H9 (cell line): ENCODE measurements around the gene DNAI7. TPM values are rescaled to one million over a fixed set of nuclear protein-coding genes. Genes with fewer than 3 reads are reported as not detected.

Experiments used
- DNase-seq: peaks from one replicate; pipeline ENCODE4 v3.0.0-alpha.2; 2017
- H2AFZ ChIP-seq: one replicate; pipeline ENCODE4 v1.6.1; 2013; ENCODE audit warnings: mild to moderate bottlenecking, low read length, control low read depth, moderate library complexity
- H2AK5ac ChIP-seq: 2 replicates; pipeline ENCODE4 v1.6.1; 2013; ENCODE audit warnings: low read length, control low read depth, mixed read lengths; ENCODE audit not compliant: insufficient read length
- H2BK120ac ChIP-seq: one replicate; pipeline ENCODE4 v1.6.1; 2013; ENCODE audit warnings: low read depth, mild to moderate bottlenecking, low read length, control low read depth, inconsistent platforms; ENCODE audit not compliant: poor library complexity, severe bottlenecking
- H2BK12ac ChIP-seq: 2 replicates; pipeline ENCODE4 v1.6.1; 2013; ENCODE audit warnings: low read length, control low read depth, mixed read lengths, low read depth; ENCODE audit not compliant: insufficient read length
- H2BK15ac ChIP-seq: 2 replicates; pipeline ENCODE4 v1.6.1; 2013; ENCODE audit warnings: low read depth, low read length, control low read depth
- H2BK20ac ChIP-seq: one replicate; pipeline ENCODE4 v1.6.1; 2013; ENCODE audit warnings: low read depth, mild to moderate bottlenecking, low read length, control low read depth, inconsistent platforms; ENCODE audit not compliant: poor library complexity, severe bottlenecking
- H2BK5ac ChIP-seq: 2 replicates; pipeline ENCODE4 v1.6.1; 2013; ENCODE audit warnings: low read length, control low read depth, mixed read lengths; ENCODE audit not compliant: insufficient read length
- H3K14ac ChIP-seq: 2 replicates; pipeline ENCODE4 v1.6.1; 2013; ENCODE audit warnings: low read length, control low read depth; ENCODE audit not compliant: insufficient read depth
- H3K18ac ChIP-seq: 2 replicates; pipeline ENCODE4 v1.6.1; 2013; ENCODE audit warnings: low read depth, mild to moderate bottlenecking, mixed read lengths, low read length, control low read depth; ENCODE audit not compliant: insufficient read length
- H3K23ac ChIP-seq: 2 replicates; pipeline ENCODE4 v1.6.1; 2013; ENCODE audit warnings: low read length, control low read depth, mixed read lengths, low read depth; ENCODE audit not compliant: insufficient read length
- H3K23me2 ChIP-seq: 2 replicates; pipeline ENCODE4 v1.6.1; 2013; ENCODE audit warnings: low read depth, mild to moderate bottlenecking, mixed read lengths, low read length, control low read depth; ENCODE audit not compliant: insufficient read length, poor library complexity, severe bottlenecking
- H3K27ac ChIP-seq: 2 replicates; pipeline ENCODE4 v1.5.1; 2013; ENCODE audit warnings: low read length, control low read depth, mixed read lengths, low read depth; ENCODE audit not compliant: insufficient read length
- H3K27me3 ChIP-seq: 2 replicates; pipeline ENCODE4 v1.6.1; 2013; ENCODE audit warnings: low read length, control low read depth, inconsistent platforms; ENCODE audit not compliant: insufficient read depth
- H3K4ac ChIP-seq: 2 replicates; pipeline ENCODE4 v1.6.1; 2013; ENCODE audit warnings: low read depth, mild to moderate bottlenecking, control low read depth, inconsistent platforms, low read length, moderate library complexity
- H3K4me1 ChIP-seq: 2 replicates; pipeline ENCODE4 v1.6.1; 2013; ENCODE audit warnings: low read length, control low read depth, inconsistent platforms; ENCODE audit not compliant: insufficient read depth
- H3K4me2 ChIP-seq: 2 replicates; pipeline ENCODE4 v1.6.1; 2013; ENCODE audit warnings: low read length, control low read depth, mixed read lengths; ENCODE audit not compliant: insufficient read length, insufficient read depth
- H3K56ac ChIP-seq: 2 replicates; pipeline ENCODE4 v1.6.1; 2013; ENCODE audit warnings: low read depth, mild to moderate bottlenecking, mixed read lengths, low read length, control low read depth; ENCODE audit not compliant: insufficient read length
- H3K79me1 ChIP-seq: 2 replicates; pipeline ENCODE4 v1.6.1; 2013; ENCODE audit warnings: low read depth, mild to moderate bottlenecking, moderate library complexity, low read length, control low read depth, inconsistent platforms; ENCODE audit not compliant: insufficient read depth, poor library complexity, severe bottlenecking
- H3K79me2 ChIP-seq: 2 replicates; pipeline ENCODE4 v1.6.1; 2013; ENCODE audit warnings: low read length, control low read depth, inconsistent platforms; ENCODE audit not compliant: insufficient read depth
- H3K9ac ChIP-seq: 2 replicates; pipeline ENCODE4 v1.6.1; 2013; ENCODE audit warnings: low read length, control low read depth, mixed read lengths; ENCODE audit not compliant: insufficient read length; ENCODE audit errors: extremely low read depth
- H3K9me3 ChIP-seq: one replicate; pipeline ENCODE4 v1.6.1; 2013; ENCODE audit warnings: low read depth, low read length, inconsistent platforms; ENCODE audit not compliant: control insufficient read depth
- H3T11ph ChIP-seq: one replicate; pipeline ENCODE4 v1.6.1; 2013; ENCODE audit warnings: mild to moderate bottlenecking, low read length, control low read depth, inconsistent platforms
- H4K20me1 ChIP-seq: one replicate; pipeline ENCODE4 v1.6.1; 2013; ENCODE audit not compliant: control insufficient read depth, insufficient read length, insufficient read depth
- H4K5ac ChIP-seq: 2 replicates; pipeline ENCODE4 v1.6.1; 2013; ENCODE audit warnings: low read depth, mild to moderate bottlenecking, mixed read lengths, low read length, control low read depth; ENCODE audit not compliant: insufficient read length
- H4K8ac ChIP-seq: replicated peaks from 2 replicates; pipeline ENCODE4 v1.6.1; 2013; ENCODE audit warnings: low read length, control low read depth, mixed read lengths, low read depth; ENCODE audit not compliant: insufficient read length
- H4K91ac ChIP-seq: 2 replicates; pipeline ENCODE4 v1.6.1; 2013; ENCODE audit warnings: low read depth, mild to moderate bottlenecking, moderate library complexity, mixed read lengths, low read length, control low read depth; ENCODE audit not compliant: insufficient read length
- H3K27ac Mint-ChIP-seq, 3 experiments: 2 replicates in 2 of 3; 3 replicates in 1 of 3; pipeline ENCODE4 v1.8.0; 2020 to 2021; ENCODE audit warnings: mixed read lengths in 3 of 3, mild to moderate bottlenecking in 1 of 3, moderate library complexity in 1 of 3
- H3K27me3 Mint-ChIP-seq: 2 replicates; pipeline ENCODE4 v1.8.0; 2021; ENCODE audit warnings: low read depth, mild to moderate bottlenecking, moderate library complexity, mixed read lengths
- H3K36me3 Mint-ChIP-seq, 3 experiments: 2 replicates in 2 of 3; 3 replicates in 1 of 3; pipeline ENCODE4 v1.8.0; 2020 to 2021; ENCODE audit warnings: low read depth in 3 of 3, mixed read lengths in 3 of 3; ENCODE audit not compliant: insufficient read depth in 1 of 3
- H3K4me1 Mint-ChIP-seq, 2 experiments: 2 replicates each; pipeline ENCODE4 v1.8.0; 2020; ENCODE audit warnings: mixed read lengths in 2 of 2
- H3K4me3 Mint-ChIP-seq, 2 experiments: 2 replicates in 1 of 2; 3 replicates in 1 of 2; pipeline ENCODE4 v1.8.0; 2020 to 2021; ENCODE audit warnings: mild to moderate bottlenecking in 2 of 2, mixed read lengths in 2 of 2, moderate library complexity in 1 of 2
- H3K9me3 Mint-ChIP-seq, 2 experiments: 2 replicates in 1 of 2; 3 replicates in 1 of 2; pipeline ENCODE4 v1.8.0; 2020; ENCODE audit warnings: mild to moderate bottlenecking in 2 of 2, mixed read lengths in 2 of 2, moderate library complexity in 1 of 2
- WGBS: extraction: QIAGEN DNeasy Blood & Tissue Kit; methylation state at CpG from one replicate; pipeline ENCODE4 v1.1.7; 2013; ENCODE audit warnings: missing lambda C conversion rate, low lambda C conversion rate, mixed read lengths; ENCODE audit not compliant: insufficient read length; ENCODE audit errors: extremely low coverage; 5-methylcytosine and 5-hydroxymethylcytosine counted together
- total RNA-seq: library from RNA; stranded (reverse); gene quantifications from 2 replicates; pipeline ENCODE4 v1.2.1, GENCODE V29; 2021
- TF ChIP-seq, protein P1 (sequence below): fragments of 200-600 bp; sonication (generic); conservative IDR thresholded peaks from 3 replicates; pipeline ENCODE4 v1.8.0; 2021; ENCODE audit warnings: antibody characterized with exemption, mild to moderate bottlenecking

DNAI7 gene
- total RNA-seq, 1 experiment from 2014 or later = not detected

DNA sequence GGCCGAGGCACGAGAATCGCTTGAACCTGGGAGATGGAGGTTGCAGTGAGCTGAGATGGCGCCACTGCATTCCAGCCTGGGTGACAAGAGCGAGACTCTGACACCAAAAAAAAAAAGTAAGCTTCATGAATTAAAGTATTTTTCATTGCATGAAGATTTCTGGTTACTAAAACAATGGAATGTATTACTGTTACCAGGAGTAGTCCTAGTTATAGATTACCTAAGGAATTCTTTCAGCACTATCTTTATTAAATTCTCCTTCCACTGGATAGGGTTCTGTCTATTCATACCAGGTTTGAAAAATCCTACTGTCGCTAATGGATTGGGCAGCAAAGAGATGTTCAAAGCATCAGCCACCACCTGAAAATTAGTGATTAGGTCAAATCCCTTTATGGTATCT is 12.5 kb upstream of the DNAI7 start:
- no peak overlapping the region for H3K4me3 Mint-ChIP-seq
- no peak overlapping the region for H4K5ac ChIP-seq
- H2AK5ac ChIP-seq = no peak overlapping the region
- H3T11ph ChIP-seq = no peak overlapping the region
- H3K14ac ChIP-seq = no peak overlapping the region
- H3K4me1 Mint-ChIP-seq = peaks cover 0 to 2% of the 10 kb centered on the region in 2 experiments; a peak in 1 of 4 replicates
- TF ChIP-seq, protein P1, sequence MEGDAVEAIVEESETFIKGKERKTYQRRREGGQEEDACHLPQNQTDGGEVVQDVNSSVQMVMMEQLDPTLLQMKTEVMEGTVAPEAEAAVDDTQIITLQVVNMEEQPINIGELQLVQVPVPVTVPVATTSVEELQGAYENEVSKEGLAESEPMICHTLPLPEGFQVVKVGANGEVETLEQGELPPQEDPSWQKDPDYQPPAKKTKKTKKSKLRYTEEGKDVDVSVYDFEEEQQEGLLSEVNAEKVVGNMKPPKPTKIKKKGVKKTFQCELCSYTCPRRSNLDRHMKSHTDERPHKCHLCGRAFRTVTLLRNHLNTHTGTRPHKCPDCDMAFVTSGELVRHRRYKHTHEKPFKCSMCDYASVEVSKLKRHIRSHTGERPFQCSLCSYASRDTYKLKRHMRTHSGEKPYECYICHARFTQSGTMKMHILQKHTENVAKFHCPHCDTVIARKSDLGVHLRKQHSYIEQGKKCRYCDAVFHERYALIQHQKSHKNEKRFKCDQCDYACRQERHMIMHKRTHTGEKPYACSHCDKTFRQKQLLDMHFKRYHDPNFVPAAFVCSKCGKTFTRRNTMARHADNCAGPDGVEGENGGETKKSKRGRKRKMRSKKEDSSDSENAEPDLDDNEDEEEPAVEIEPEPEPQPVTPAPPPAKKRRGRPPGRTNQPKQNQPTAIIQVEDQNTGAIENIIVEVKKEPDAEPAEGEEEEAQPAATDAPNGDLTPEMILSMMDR = no peak
- H2BK5ac ChIP-seq = no peak overlapping the region
- H3K18ac ChIP-seq = no peak overlapping the region
- H4K20me1 ChIP-seq = no peaks in the 10 kb centered on the region
- no peak overlapping the region; a peak in 1 of 7 replicates for H3K27ac Mint-ChIP-seq
- no peak overlapping the region for H4K8ac ChIP-seq
- WGBS = no CpG with 5 or more reads among the region's 6 CpGs
- no peaks in the 10 kb centered on the region for H3K23me2 ChIP-seq
- H2BK15ac ChIP-seq = no peak overlapping the region
- no peaks in the 10 kb centered on the region for H3K79me2 ChIP-seq
- no peak overlapping the region for H3K27ac ChIP-seq
- H2BK120ac ChIP-seq = no peak overlapping the region
- no peak overlapping the region for H3K9ac ChIP-seq
- no peaks in the 10 kb centered on the region for H3K4me1 ChIP-seq
- no peaks in the 10 kb centered on the region for H3K9me3 ChIP-seq
- no peak for DNase-seq
- H3K9me3 Mint-ChIP-seq = no peaks in the 10 kb centered on the region
- H3K4ac ChIP-seq = no peak overlapping the region
- no peak overlapping the region for H4K91ac ChIP-seq
- H2BK12ac ChIP-seq = no peak overlapping the region
- no peaks in the 10 kb centered on the region for H3K27me3 ChIP-seq
- H3K4me2 ChIP-seq = no peak overlapping the region
- H3K56ac ChIP-seq = no peak overlapping the region
- H2AFZ ChIP-seq = no peak overlapping the region
- no peak overlapping the region for H2BK20ac ChIP-seq
- no peak overlapping the region for H3K23ac ChIP-seq
- no peaks in the 10 kb centered on the region for H3K79me1 ChIP-seq
- peaks cover 3 to 20% (median 13%) of the 10 kb centered on the region in 3 experiments; a peak in 5 of 7 replicates for H3K36me3 Mint-ChIP-seq
- no peaks in the 10 kb centered on the region for H3K27me3 Mint-ChIP-seq
